GM21526 (cell line): ENCODE results near the gene PECR.
"Not testable (repeated sequence)": the region's sequence is repeated elsewhere in the genome, so short reads cannot be mapped to it uniquely, and the experiment has no call there.

Source experiments
- ATAC-seq: cut with Tn5 transposase; IDR thresholded peaks from one replicate; pipeline ENCODE4 v1.9.1; 2021; ENCODE audit warnings: moderate library complexity; ENCODE audit not compliant: unreplicated experiment, low FRiP score

The PECR gene

GRCh38 chr2:216107760-216108159 is 26.2 kb upstream of the PECR start:
- ATAC-seq, result no peak

- ATAC-seq, result no peak
Observed at GRCh38 chr2:216107320-216107719, 25.7 kb upstream of the PECR start.

GRCh38 chr2:216104691-216105090 is 23.1 kb upstream of the PECR start:
- ATAC-seq, result no peak

GRCh38 chr2:216103213-216103612 is 21.6 kb upstream of the PECR start:
- ATAC-seq, result no peak

- ATAC-seq, result no peak
Observed at GRCh38 chr2:216101109-216101508, 19.5 kb upstream of the PECR start.

GRCh38 chr2:216098421-216099334 is 17.1 kb upstream of the PECR start:
- ATAC-seq, result no peak

- ATAC-seq, result no peak
Observed at GRCh38 chr2:216094701-216095100, 13.1 kb upstream of the PECR start.

GRCh38 chr2:216092646-216093045 is 11.0 kb upstream of the PECR start:
- ATAC-seq, result no peak

- no peak for ATAC-seq
Observed at GRCh38 chr2:216090369-216090786, 8.8 kb upstream of the PECR start.

GRCh38 chr2:216086207-216086893 is 4.7 kb upstream of the PECR start:
- ATAC-seq, result no peak

GRCh38 chr2:216084547-216084946 is 2.9 kb upstream of the PECR start:
- ATAC-seq, result no peak

GRCh38 chr2:216083464-216084281 is 2.1 kb upstream of the PECR start:
- no peak for ATAC-seq

- ATAC-seq, result no peak
Observed at GRCh38 chr2:216082805-216083204, 1.2 kb upstream of the PECR start.

- no peak for ATAC-seq
Observed at GRCh38 chr2:216082117-216082711, 605 bp upstream of the PECR start.

GRCh38 chr2:216081012-216081411 is 597 bp downstream of the PECR start:
- no peak for ATAC-seq

GRCh38 chr2:216080048-216080447 is 1.6 kb downstream of the PECR start:
- ATAC-seq, result not testable (repeated sequence)

- ATAC-seq, result no peak
Observed at GRCh38 chr2:216078776-216079175, 2.8 kb downstream of the PECR start.

GRCh38 chr2:216075510-216076485 is 5.8 kb downstream of the PECR start:
- ATAC-seq, result no peak

GRCh38 chr2:216074794-216075193 is 6.8 kb downstream of the PECR start:
- no peak for ATAC-seq
